ENCODE data around the gene PRSS57. TPM values are rescaled to one million over a fixed set of nuclear protein-coding genes. Genes with fewer than 3 reads are reported as not detected.

Gene PRSS57
- total and polyA plus RNA-seq, 2 donors (not counting 1 experiment from before 2014, with no cell fraction given), result not detected

DNA sequence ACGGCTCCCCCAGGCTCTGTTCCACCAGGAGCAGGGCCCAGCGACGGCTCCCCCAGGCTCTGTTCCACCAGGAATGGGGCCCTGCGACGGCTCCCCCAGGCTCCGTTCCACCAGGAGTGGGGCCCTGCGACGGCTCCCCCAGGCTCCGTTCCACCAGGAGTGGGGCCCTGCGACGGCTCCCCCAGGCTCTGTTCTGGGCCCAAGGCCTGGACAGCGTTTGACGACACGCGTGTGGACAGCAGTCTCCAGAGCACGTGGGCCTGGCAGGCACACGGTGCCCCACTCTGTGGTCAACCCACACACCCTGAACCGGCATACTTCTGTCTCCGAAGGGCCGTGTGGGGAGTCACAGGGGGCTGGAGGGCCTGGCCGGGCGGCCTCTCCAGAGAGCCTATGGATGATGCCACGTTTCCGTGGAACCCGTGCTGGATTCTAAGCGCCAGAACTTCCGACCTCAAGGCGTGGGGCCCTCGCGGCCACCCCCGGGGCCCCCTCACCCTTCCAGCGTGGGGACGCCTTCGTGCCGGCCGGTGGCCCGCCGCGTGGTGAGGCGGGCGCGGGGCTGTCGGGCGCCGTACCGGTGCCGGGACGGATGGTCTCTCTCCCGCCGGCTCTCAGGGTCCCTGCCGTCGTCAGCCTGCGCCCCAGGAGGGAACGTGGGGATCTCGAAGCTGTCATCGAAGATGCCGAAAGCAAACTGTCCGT, 44.0 kb downstream of the PRSS57 start:
- POLR2A ChIA-PET, result no interaction called here
- peaks cover 0 to 55% of the 10 kb centered on the region in 2 experiments for H3K36me3 ChIP-seq (replicated peaks in 1 of 2; ENCODE audit: control extremely low read depth in 1 of 2, control insufficient read depth in 1 of 2, extremely low read depth in 1 of 2, insufficient read depth in 2 of 2, low read length in 1 of 2)
- H3K79me2 ChIP-seq (ENCODE audit: control insufficient read depth, insufficient read depth, low read length), result peaks cover 62% of the 10 kb centered on the region

More for the DNA sequence above, 44.0 kb downstream of the PRSS57 start:
- Histone ChIP-seq H4K20me1 (ENCODE audit: control insufficient read depth, insufficient read depth, low read length, poor library complexity, severe bottlenecking) (peaks cover 95% of the 10 kb centered on the region), H3K9ac (ENCODE audit: low read length) (no peak overlapping the region), H2AFZ (ENCODE audit: insufficient read depth, low read depth, low read length, poor library complexity, severe bottlenecking) (no peak overlapping the region), H3K27ac (ENCODE audit: low read length in 2 of 2) (no peak overlapping the region), H3K4me3 (ENCODE audit: control extremely low read depth in 1 of 5, extremely low read depth in 1 of 5, insufficient read depth in 1 of 5, low read depth in 2 of 5, low read length in 4 of 5) (no peak overlapping the region), H3K4me1 (ENCODE audit: control insufficient read depth in 2 of 2, insufficient read depth in 2 of 2, low read length in 2 of 2) (peaks cover 0 to 5% of the 10 kb centered on the region in 2 donors), H3K9me3 (ENCODE audit: control extremely low read depth in 1 of 3, control insufficient read depth in 2 of 3, insufficient read depth in 1 of 3, low read length in 2 of 3) (no peaks in the 10 kb centered on the region), H3K27me3 (replicated peaks in 1 of 4; ENCODE audit: control extremely low read depth in 1 of 4, control insufficient read depth in 3 of 4, insufficient read depth in 4 of 4, low read length in 3 of 4) (no peaks in the 10 kb centered on the region), H3K4me2 (replicated peaks; ENCODE audit: low read depth, low read length, poor library complexity, severe bottlenecking) (no peak overlapping the region)
- no peak for ATAC-seq (ENCODE audit: low read depth)
- Mint-ChIP-seq H3K9me3 (ENCODE audit: insufficient read depth) (no peaks in the 10 kb centered on the region), H3K4me3 (no peak overlapping the region), H3K27ac (no peak overlapping the region), H3K27me3 (no peaks in the 10 kb centered on the region), H3K4me1 (peaks cover 19% of the 10 kb centered on the region)
- intact Hi-C loops (cut with micrococcal nuclease), result no loop called here
- 96% methylated on average over 58 of the region's 58 CpGs for WGBS (ENCODE audit: insufficient coverage)
- CTCF ChIA-PET, result no interaction called here
- TF ChIP-seq CTCF (IDR thresholded peaks at IDR 0.05), result no peak
- TF ChIP-seq EZH2 (IDR thresholded peaks at IDR 0.05; ENCODE audit: borderline replicate concordance, insufficient read depth, low read depth, low read length, poor library complexity, severe bottlenecking), result no peak
- no peak for DNase-seq

All from B cell (primary cell).